ENCODE measurements around the gene HHLA2.

Gene HHLA2

DNA sequence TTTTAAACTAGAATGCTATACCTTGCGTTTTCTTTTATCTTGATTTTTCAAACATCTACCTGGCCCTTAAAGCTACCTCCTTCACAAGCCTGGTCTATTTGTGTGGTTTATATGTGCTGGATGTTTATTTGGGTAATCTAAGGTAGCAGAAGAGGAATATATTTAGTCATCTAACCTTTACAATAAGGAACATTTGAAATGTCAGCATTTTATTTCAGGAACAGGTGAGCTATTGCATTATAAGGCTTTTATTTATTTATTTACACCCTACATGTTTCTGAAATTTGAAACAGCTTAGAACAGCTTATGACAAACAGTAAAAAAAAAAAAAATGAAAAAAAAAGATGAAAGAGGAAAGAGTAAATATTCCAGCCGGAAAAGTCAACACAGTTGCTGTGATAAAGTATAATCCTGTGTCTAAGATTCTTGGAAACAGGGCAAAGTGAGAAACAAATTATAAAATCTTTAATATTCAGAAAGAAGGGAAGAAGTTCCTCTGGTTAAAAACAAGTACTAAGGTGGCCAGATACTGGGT, 19.5 kb downstream of the HHLA2 start:
- Mint-ChIP-seq H3K27ac (no peak overlapping the region), H3K27me3 (peaks cover 2% of the 10 kb centered on the region), H3K4me3 (no peak overlapping the region), H3K9me3 (no peaks in the 10 kb centered on the region), H3K36me3 (ENCODE audit: low read depth) (no peaks in the 10 kb centered on the region), H3K4me1 (peaks cover 5% of the 10 kb centered on the region)
- no peak for ATAC-seq
- no peak for DNase-seq

DNA sequence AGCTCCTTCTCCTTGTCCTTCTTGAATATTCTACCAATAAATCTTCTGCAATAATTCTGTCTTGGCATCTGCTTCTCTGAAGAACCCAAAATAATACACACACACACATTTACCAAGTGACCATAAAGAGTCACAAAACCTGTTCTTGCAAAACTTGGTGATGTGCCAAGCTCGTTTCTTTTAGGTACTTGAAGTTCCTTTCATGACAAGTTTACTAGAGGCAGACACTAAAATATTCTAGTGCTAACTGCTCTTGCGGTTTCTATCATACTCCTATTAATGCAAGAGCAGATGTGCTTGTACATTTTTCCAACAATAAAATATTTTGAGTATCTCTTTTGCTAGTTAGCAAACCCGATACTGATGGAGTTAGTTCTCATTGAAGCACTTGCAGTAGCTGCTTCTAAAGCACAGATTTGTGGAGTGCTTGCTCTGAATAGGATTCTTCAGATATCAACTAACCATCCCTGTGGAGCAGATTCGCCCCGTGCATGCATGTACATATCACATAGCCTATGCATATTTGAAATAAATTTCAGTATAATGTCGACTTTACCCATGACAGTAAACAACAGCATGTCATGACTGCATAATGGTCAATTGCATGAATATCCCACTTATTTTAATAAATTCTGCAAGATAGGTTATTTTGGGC, 23.2 kb downstream of the HHLA2 start:
- no peak for ATAC-seq
- Mint-ChIP-seq H3K36me3 (ENCODE audit: low read depth) (no peaks in the 10 kb centered on the region), H3K4me1 (peaks cover 18% of the 10 kb centered on the region), H3K27ac (no peak overlapping the region), H3K27me3 (no peaks in the 10 kb centered on the region), H3K9me3 (no peaks in the 10 kb centered on the region), H3K4me3 (no peak overlapping the region)
- no peak for DNase-seq

GRCh38 chr3:108320746-108321350, 24.5 kb downstream of the HHLA2 start:
- Mint-ChIP-seq H3K27me3 (no peaks in the 10 kb centered on the region), H3K4me1 (peaks cover 20% of the 10 kb centered on the region), H3K36me3 (ENCODE audit: low read depth) (no peaks in the 10 kb centered on the region), H3K9me3 (no peaks in the 10 kb centered on the region), H3K4me3 (no peak overlapping the region), H3K27ac (no peak overlapping the region)
- no peak for ATAC-seq
- DNase-seq: no peak

DNA sequence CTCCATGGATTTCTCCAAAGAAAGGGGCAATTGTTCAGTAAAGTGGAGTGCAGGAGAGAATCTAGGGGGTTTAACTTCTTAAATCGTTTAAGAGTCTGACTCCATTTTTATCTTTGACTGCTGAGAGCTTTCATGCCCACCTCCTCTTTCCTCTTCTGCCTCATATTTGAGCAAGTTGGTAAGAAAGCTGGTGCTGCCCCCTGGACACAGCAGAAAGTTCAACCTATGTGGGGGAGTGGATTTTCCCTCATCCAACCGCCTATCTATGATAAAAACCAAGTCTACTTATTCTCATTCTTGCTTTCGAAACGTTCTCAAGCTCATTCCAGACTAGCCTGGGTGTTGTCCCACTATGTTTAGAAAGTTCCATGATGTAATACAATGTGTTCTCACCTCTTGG, 26.0 kb downstream of the HHLA2 start:
- Mint-ChIP-seq H3K9me3 (peaks cover 12% of the 10 kb centered on the region), H3K4me1 (peaks cover 23% of the 10 kb centered on the region), H3K27ac (peak overlapping the region; percentile 34), H3K36me3 (ENCODE audit: low read depth) (peaks cover 3% of the 10 kb centered on the region), H3K4me3 (no peak overlapping the region), H3K27me3 (no peaks in the 10 kb centered on the region)
- DNase-seq: peak; percentile 36
- ATAC-seq: peak; percentile 93

- ATAC-seq: no peak
- H3K27me3 Mint-ChIP-seq: no peaks in the 10 kb centered on the region
Measured at GRCh38 chr3:108324177-108324576, 27.8 kb downstream of the HHLA2 start.

GRCh38 chr3:108327168-108327567, 30.8 kb downstream of the HHLA2 start:
- no peak overlapping the region for H3K27ac Mint-ChIP-seq
- ATAC-seq: no peak
- peaks cover 39% of the 10 kb centered on the region for H3K4me1 Mint-ChIP-seq
- no peak for DNase-seq
- H3K9me3 Mint-ChIP-seq: peaks cover 13% of the 10 kb centered on the region
- H3K4me3 Mint-ChIP-seq: no peak overlapping the region
- peaks cover 6% of the 10 kb centered on the region for H3K36me3 Mint-ChIP-seq (ENCODE audit: low read depth)
- H3K27me3 Mint-ChIP-seq: no peaks in the 10 kb centered on the region

More at GRCh38 chr3:108324177-108324576, 27.8 kb downstream of the HHLA2 start:
- peaks cover 30% of the 10 kb centered on the region for H3K4me1 Mint-ChIP-seq
- H3K36me3 Mint-ChIP-seq (ENCODE audit: low read depth): peaks cover 6% of the 10 kb centered on the region
- peaks cover 13% of the 10 kb centered on the region for H3K9me3 Mint-ChIP-seq
- no peak for DNase-seq
- no peak overlapping the region for H3K4me3 Mint-ChIP-seq
- no peak overlapping the region for H3K27ac Mint-ChIP-seq

- peak; percentile 70 for ATAC-seq
- H3K27ac Mint-ChIP-seq: peak overlapping the region; percentile 71
Measured at GRCh38 chr3:108328821-108329486, 32.6 kb downstream of the HHLA2 start.

GRCh38 chr3:108329508-108329907, 33.2 kb downstream of the HHLA2 start:
- DNase-seq (no peak), ATAC-seq (no peak)
- peak overlapping the region; percentile 71 for H3K27ac Mint-ChIP-seq
- peaks cover 13% of the 10 kb centered on the region for H3K9me3 Mint-ChIP-seq
- no peaks in the 10 kb centered on the region for H3K27me3 Mint-ChIP-seq
- H3K4me1 Mint-ChIP-seq: peaks cover 31% of the 10 kb centered on the region
- H3K36me3 Mint-ChIP-seq (ENCODE audit: low read depth): peaks cover 6% of the 10 kb centered on the region
- no peak overlapping the region for H3K4me3 Mint-ChIP-seq

More at GRCh38 chr3:108328821-108329486, 32.6 kb downstream of the HHLA2 start:
- Mint-ChIP-seq H3K27me3 (no peaks in the 10 kb centered on the region), H3K9me3 (peaks cover 13% of the 10 kb centered on the region), H3K36me3 (ENCODE audit: low read depth) (peaks cover 6% of the 10 kb centered on the region), H3K4me3 (no peak overlapping the region), H3K4me1 (peaks cover 31% of the 10 kb centered on the region)
- DNase-seq: no peak

GRCh38 chr3:108329947-108330346, 33.6 kb downstream of the HHLA2 start:
- Mint-ChIP-seq H3K36me3 (ENCODE audit: low read depth) (peaks cover 6% of the 10 kb centered on the region), H3K4me3 (no peak overlapping the region), H3K4me1 (peaks cover 31% of the 10 kb centered on the region), H3K27ac (peak overlapping the region; percentile 71), H3K27me3 (no peaks in the 10 kb centered on the region), H3K9me3 (peaks cover 13% of the 10 kb centered on the region)
- no peak for DNase-seq
- peak; percentile 70 for ATAC-seq

- H3K27ac Mint-ChIP-seq: no peak overlapping the region
- peaks cover 29% of the 10 kb centered on the region for H3K4me1 Mint-ChIP-seq
- H3K36me3 Mint-ChIP-seq (ENCODE audit: low read depth): peaks cover 4% of the 10 kb centered on the region
- ATAC-seq (peak; percentile 15), DNase-seq (no peak)
- H3K4me3 Mint-ChIP-seq: no peak overlapping the region
- no peaks in the 10 kb centered on the region for H3K27me3 Mint-ChIP-seq
- peaks cover 7% of the 10 kb centered on the region for H3K9me3 Mint-ChIP-seq
Measured at GRCh38 chr3:108331792-108332191, 35.4 kb downstream of the HHLA2 start.

- no peak overlapping the region for H3K4me3 Mint-ChIP-seq
- DNase-seq (no peak), ATAC-seq (no peak)
- no peak overlapping the region for H3K27ac Mint-ChIP-seq
- no peaks in the 10 kb centered on the region for H3K27me3 Mint-ChIP-seq
- no peaks in the 10 kb centered on the region for H3K36me3 Mint-ChIP-seq (ENCODE audit: low read depth)
- H3K9me3 Mint-ChIP-seq: no peaks in the 10 kb centered on the region
- peaks cover 18% of the 10 kb centered on the region for H3K4me1 Mint-ChIP-seq
Measured at GRCh38 chr3:108333961-108334360, 37.6 kb downstream of the HHLA2 start.

- no peak for DNase-seq
- Mint-ChIP-seq H3K9me3 (no peaks in the 10 kb centered on the region), H3K27ac (no peak overlapping the region), H3K36me3 (ENCODE audit: low read depth) (no peaks in the 10 kb centered on the region), H3K27me3 (no peaks in the 10 kb centered on the region), H3K4me1 (peaks cover 12% of the 10 kb centered on the region), H3K4me3 (no peak overlapping the region)
- ATAC-seq: no peak
Measured at GRCh38 chr3:108334701-108335100, 38.4 kb downstream of the HHLA2 start.

- DNase-seq (no peak), ATAC-seq (no peak)
- Mint-ChIP-seq H3K4me3 (no peak overlapping the region), H3K27me3 (peaks cover 3% of the 10 kb centered on the region), H3K27ac (no peak overlapping the region), H3K4me1 (peaks cover 21% of the 10 kb centered on the region), H3K36me3 (ENCODE audit: low read depth) (no peaks in the 10 kb centered on the region), H3K9me3 (no peaks in the 10 kb centered on the region)
Measured at GRCh38 chr3:108338901-108339545, 42.7 kb downstream of the HHLA2 start.

DNA sequence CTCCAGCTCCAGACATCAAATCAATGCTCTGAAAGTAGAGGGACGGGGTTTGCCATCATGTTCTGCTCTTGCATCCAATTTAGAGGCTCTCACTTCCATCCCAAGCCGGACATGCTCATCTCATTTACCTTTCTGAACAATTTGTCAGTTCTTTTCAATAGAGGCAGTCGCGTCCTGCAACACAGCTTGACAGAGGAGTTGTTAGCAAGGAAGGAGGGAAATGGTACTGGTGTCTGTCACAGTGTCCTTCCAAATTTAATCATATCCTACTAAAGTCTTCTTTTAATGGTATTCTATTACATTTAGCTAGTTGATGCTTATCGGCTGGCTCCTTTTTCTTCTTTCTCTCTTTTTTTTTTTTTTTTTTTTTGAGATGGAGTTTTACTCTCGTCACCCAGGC, 45.6 kb downstream of the HHLA2 start:
- Mint-ChIP-seq H3K9me3 (no peaks in the 10 kb centered on the region), H3K4me1 (peaks cover 26% of the 10 kb centered on the region), H3K36me3 (ENCODE audit: low read depth) (no peaks in the 10 kb centered on the region), H3K27me3 (peaks cover 5% of the 10 kb centered on the region), H3K4me3 (no peak overlapping the region), H3K27ac (no peak overlapping the region)
- ATAC-seq (no peak), DNase-seq (no peak)

All from activated naive CD8-positive, alpha-beta T cell treated with anti-CD3 and anti-CD28 coated beads, Interleukin-2, amount 50 U/mL, for 24 hours (primary cell).